BJ (cell line): ENCODE measurements around the gene CACNG3. TPM values are rescaled to one million over a fixed set of nuclear protein-coding genes. Genes with fewer than 3 reads are reported as not detected.

ENCODE experiments used
- CTCF ChIA-PET: fragments of 350-600 bp; formaldehyde crosslinking; extraction: SDS; loops from one replicate; lab custom pipeline; 2021; ENCODE audit warnings: antibody characterized with exemption, inconsistent platforms; lab: Yijun Ruan, JAX
- POLR2A ChIA-PET: fragments of 300-600 bp; sonication (Branson Sonifier 250); formaldehyde crosslinking; extraction: SDS; loops from one replicate; lab custom pipeline; 2021; ENCODE audit warnings: antibody characterized with exemption; lab: Charles Lee
- DNase-seq: peaks from one replicate; pipeline ENCODE4 v3.0.0-alpha.2; 2011; ENCODE audit warnings: low read depth
- H3K27me3 ChIP-seq: 2 replicates; pipeline ENCODE4 v1.6.0; 2011; ENCODE audit warnings: low read length; ENCODE audit not compliant: control insufficient read depth, insufficient read depth
- H3K36me3 ChIP-seq: 2 replicates; pipeline ENCODE4 v1.5.1; 2011; ENCODE audit warnings: low read length; ENCODE audit not compliant: control insufficient read depth, insufficient read depth
- H3K4me3 ChIP-seq: 2 replicates; pipeline ENCODE4 v1.5.1; 2011; ENCODE audit warnings: low read depth, mild to moderate bottlenecking, control low read depth, low read length
- polyA plus RNA-seq: library from polyadenylated mRNA; depleted of rRNA; stranded (reverse); fragments of >200 nt; gene quantifications from 2 replicates; pipeline ENCODE4 v1.2.3, GENCODE V29; 2011
- TF ChIP-seq, protein P1 (sequence below): IDR thresholded peaks from 2 replicates; pipeline ENCODE4 v1.5.1; 2011; ENCODE audit warnings: low read depth, mild to moderate bottlenecking, control low read depth, inconsistent platforms, low read length, moderate library complexity; ENCODE audit not compliant: insufficient read depth

Gene CACNG3
- polyA plus RNA-seq, 1 experiment = not detected

GRCh38 chr16:24217461-24217860 lies 38.7 kb upstream of the CACNG3 start:
- TF ChIP-seq, protein P1, sequence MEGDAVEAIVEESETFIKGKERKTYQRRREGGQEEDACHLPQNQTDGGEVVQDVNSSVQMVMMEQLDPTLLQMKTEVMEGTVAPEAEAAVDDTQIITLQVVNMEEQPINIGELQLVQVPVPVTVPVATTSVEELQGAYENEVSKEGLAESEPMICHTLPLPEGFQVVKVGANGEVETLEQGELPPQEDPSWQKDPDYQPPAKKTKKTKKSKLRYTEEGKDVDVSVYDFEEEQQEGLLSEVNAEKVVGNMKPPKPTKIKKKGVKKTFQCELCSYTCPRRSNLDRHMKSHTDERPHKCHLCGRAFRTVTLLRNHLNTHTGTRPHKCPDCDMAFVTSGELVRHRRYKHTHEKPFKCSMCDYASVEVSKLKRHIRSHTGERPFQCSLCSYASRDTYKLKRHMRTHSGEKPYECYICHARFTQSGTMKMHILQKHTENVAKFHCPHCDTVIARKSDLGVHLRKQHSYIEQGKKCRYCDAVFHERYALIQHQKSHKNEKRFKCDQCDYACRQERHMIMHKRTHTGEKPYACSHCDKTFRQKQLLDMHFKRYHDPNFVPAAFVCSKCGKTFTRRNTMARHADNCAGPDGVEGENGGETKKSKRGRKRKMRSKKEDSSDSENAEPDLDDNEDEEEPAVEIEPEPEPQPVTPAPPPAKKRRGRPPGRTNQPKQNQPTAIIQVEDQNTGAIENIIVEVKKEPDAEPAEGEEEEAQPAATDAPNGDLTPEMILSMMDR = no peak
- no peak for DNase-seq
- Histone ChIP-seq H3K4me3 (no peak overlapping the region), H3K36me3 (no peaks in the 10 kb centered on the region), H3K27me3 (no peaks in the 10 kb centered on the region)
- ChIA-PET POLR2A (no interaction called here), CTCF (interaction anchor here (1.0 kb wide), 1 partner anchor 9 kb away, joined by 3 read pairs; no protein-coding TSS in a partner anchor)

GRCh38 chr16:24218299-24218698 lies 37.8 kb upstream of the CACNG3 start:
- Histone ChIP-seq H3K4me3 (no peak overlapping the region), H3K36me3 (no peaks in the 10 kb centered on the region), H3K27me3 (no peaks in the 10 kb centered on the region)
- DNase-seq = no peak
- TF ChIP-seq, protein P1 = no peak
- CTCF ChIA-PET = no interaction called here
- POLR2A ChIA-PET = no interaction called here

GRCh38 chr16:24221219-24221618 lies 34.9 kb upstream of the CACNG3 start:
- CTCF ChIA-PET = no interaction called here
- no peak for DNase-seq
- Histone ChIP-seq H3K27me3 (no peaks in the 10 kb centered on the region), H3K36me3 (no peaks in the 10 kb centered on the region), H3K4me3 (no peak overlapping the region)
- TF ChIP-seq, protein P1 = no peak
- POLR2A ChIA-PET = no interaction called here

- CTCF ChIA-PET = no interaction called here
- TF ChIP-seq, protein P1 = no peak
Measured at GRCh38 chr16:24228514-24228913, 27.6 kb upstream of the CACNG3 start.

GRCh38 chr16:24232936-24233335 lies 23.2 kb upstream of the CACNG3 start:
- no peak for DNase-seq
- ChIA-PET POLR2A (no interaction called here), CTCF (no interaction called here)
- TF ChIP-seq, protein P1 = no peak
- no peaks in the 10 kb centered on the region for H3K36me3 ChIP-seq
- no peak overlapping the region for H3K4me3 ChIP-seq
- H3K27me3 ChIP-seq = no peaks in the 10 kb centered on the region

More at GRCh38 chr16:24228514-24228913, 27.6 kb upstream of the CACNG3 start:
- Histone ChIP-seq H3K4me3 (no peak overlapping the region), H3K27me3 (no peaks in the 10 kb centered on the region), H3K36me3 (no peaks in the 10 kb centered on the region)
- POLR2A ChIA-PET = no interaction called here
- DNase-seq = no peak
